GM19099 (cell line): ENCODE data around the gene CAMK2B.

ENCODE experiments used
- POLR2A ChIP-seq: IDR thresholded peaks from 3 replicates; pipeline ENCODE4 v1.6.1; 2011; ENCODE audit warnings: low read depth; ENCODE audit not compliant: insufficient read length; ENCODE audit errors: extremely low read depth

The CAMK2B gene

GRCh38 chr7:44279731-44280505 is 45.5 kb downstream of the CAMK2B start:
- no peak for TF ChIP-seq POLR2A

DNA sequence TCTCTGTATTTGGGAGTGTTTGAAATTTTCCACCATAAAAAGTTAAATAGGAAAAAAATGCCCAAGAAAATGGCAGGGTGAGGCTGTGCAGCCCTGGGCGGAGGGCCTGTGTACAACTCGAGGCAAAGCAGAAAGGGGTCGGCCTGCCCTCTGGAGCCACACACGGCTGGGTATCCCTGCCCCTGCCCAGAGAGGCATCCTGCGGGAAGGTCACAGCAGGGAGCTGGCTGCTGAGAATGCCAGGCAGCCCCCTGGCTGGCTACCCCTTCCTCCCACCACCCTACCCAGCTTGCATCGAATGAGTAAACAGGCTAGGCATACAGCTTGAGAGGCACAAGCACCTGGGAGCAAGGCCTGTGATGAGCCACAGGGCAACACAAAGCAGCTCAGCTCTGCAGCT is 46.1 kb downstream of the CAMK2B start:
- TF ChIP-seq POLR2A = no peak

GRCh38 chr7:44278451-44279161 is 46.8 kb downstream of the CAMK2B start:
- TF ChIP-seq POLR2A = no peak

DNA sequence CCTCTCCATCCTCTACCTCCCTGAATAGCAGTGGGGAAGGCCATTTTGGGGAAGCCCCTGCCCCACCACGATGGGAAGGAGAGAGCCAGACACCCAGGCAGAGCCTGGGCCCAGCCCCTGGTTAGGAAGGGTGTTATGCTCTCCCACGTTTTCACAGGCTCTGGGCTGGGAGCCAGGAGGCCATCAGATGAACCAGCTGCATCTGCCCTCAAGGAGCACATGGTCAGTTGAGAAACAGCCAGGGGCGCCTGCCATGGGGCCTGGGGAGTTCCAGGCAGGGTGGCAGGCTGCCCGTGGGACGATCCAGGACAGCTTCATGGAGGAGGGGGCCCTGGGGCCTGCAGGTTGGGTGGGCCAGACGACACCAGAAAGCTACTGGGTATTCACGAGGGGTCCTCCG is 47.5 kb downstream of the CAMK2B start:
- TF ChIP-seq POLR2A = no peak

DNA sequence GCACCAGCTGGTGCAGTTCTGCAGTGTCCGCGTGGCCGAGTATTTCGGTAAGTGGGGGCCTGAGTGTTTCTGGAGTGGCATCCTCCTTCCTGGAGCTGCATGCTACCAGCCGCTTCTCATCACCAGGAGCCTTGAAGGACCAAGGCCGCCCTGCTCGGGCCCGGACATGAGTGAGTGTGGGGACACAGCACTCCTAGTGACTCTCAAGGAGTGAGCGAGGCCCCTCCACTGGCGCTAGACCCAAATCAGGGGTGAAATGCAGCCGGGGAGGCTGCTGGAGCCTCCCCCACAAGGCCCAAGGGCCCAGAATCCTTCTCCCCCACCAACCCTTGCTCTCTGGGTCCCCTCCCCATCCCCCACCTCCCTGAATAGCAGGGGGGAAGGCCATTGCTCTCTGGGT is 48.0 kb downstream of the CAMK2B start:
- TF ChIP-seq POLR2A = no peak

GRCh38 chr7:44276571-44277221 is 48.7 kb downstream of the CAMK2B start:
- TF ChIP-seq POLR2A = no peak

DNA sequence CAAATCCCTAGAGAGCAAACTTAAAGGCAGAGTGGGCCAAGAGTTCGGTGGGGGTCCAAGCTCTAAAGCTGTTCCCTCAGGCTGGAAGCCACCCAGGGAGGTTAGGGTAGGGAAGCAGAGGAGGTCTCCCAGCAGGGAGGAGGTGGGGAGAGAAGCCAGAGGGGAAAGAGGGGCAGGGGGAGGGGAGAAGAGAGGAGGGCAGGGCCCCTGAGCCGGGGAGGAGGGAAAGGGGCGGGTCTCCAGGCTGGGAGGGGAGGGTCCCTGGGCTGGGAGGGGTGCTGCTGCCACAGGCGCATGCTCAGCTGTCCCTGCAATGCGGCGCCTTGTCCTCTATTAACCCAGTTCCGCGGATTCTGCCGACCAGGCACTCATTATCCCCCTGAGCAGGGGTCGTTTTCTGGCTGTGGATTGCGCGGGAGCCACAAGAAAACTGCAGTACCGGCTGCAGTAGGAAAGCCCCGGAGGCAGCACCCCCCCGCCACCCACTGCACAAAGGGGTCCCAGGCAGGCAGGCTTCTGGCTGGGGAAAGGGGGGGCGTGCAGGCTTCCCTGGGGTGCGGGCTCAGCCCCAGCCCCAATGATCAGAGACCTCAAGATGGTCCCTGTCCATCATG is 49.3 kb downstream of the CAMK2B start:
- TF ChIP-seq POLR2A = no peak

DNA sequence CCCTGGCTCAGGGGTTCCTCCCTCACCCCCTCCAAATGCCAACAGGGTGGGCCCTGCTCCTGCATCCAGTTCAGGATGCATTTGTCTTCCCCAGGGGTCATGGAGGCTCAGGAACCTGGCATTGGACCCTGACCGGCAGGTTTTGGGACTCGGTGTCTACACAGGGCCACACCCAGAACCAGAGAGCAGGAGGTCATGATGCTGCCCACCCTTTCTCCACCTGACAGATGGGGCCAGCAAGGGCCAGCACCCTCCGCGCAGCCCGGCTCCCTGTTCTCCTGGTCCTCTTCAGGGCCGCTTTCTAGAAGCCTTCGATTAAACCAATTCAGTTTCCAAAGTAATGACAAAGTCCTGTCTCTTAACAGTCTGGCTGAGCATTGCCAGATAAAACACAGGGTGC is 50.2 kb downstream of the CAMK2B start:
- no peak for TF ChIP-seq POLR2A

DNA sequence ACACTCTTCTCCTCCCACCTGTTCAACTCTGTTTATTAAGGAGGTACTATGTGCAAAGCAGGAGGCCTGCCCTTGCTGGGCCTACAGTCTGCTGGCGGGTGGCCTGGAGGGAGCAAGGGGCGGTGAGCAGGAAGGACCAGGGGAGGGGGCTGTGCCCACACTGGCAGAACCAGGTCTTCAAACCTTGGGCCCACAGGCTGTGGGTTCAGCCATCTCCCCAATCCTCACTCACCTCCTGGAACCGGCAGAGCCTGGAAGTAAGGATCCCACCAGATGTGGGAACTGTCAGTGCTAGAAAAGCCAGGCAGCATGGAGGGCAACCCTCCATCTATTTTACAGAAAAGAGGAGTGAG is 50.8 kb downstream of the CAMK2B start:
- TF ChIP-seq POLR2A = no peak

GRCh38 chr7:44273681-44274622 is 51.4 kb downstream of the CAMK2B start:
- no peak for TF ChIP-seq POLR2A

DNA sequence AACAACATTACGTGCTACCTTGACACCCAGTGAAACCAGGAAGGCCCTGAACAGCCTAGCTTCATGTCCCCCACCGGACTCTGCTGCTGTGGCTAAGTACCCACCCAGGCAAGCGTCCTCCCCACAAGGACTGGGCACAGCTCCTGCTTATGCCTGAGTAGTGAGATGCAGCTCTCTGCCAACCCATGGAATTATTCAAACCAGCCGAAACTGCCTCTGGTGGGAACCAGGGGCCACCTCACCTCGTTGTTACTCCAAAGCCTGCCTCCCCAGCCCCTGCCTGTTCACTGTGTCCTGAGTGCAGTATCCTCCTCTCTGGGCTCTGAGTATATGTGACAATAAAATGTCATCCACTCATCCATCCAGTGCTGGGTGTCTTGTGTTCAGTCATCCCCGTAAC is 52.4 kb downstream of the CAMK2B start:
- no peak for TF ChIP-seq POLR2A

- TF ChIP-seq POLR2A = no peak
These were observed 52.9 kb downstream of the CAMK2B start for GRCh38 chr7:44272456-44272855.

DNA sequence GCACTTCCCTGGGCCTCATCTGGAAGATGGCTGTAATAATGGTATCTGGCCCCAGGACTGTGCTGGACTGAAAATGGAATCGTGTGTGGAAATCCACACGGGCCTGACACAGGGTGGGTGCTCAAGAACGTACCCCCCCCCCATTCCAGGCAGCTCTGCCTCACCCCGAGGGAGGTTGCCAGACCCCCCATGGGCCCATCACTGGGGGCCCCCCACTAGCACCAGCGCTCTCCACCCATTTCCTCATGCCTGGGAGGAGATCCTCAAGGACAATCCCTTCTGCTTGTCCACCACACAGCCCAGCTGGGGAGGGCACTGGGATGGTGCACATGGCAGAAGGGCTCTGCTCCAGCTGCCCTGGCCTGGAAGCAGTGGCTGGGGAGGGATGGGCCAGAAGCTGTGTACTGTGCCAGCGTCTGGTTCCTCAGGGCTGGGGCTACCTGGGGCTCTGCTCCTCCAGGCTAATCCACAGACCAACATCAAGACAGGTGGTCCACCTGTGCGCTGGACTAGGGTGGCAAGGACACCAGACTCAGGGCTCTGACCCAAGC is 55.4 kb downstream of the CAMK2B start:
- no peak for TF ChIP-seq POLR2A

- TF ChIP-seq POLR2A = no peak
These were observed 56.0 kb downstream of the CAMK2B start for GRCh38 chr7:44269417-44269816.

DNA sequence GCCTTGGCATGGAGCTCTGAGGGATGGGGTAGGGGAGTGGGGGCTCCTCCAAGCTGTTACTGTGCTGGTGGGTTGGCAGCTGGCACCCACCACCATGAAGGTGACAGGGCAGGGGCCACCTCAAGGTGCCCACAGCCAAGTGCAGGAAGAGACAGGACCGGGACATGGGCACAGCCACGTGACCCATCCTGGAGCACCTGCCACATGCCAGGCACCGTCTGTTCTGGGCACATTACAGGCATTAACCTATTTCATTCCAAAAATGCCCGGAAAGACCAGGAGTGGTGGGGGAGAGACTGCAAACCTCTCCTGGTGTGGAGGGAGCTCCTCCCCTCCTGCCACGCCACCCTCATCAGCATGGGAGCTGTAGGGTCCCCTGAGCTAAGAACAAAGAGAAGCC is 56.7 kb downstream of the CAMK2B start:
- no peak for TF ChIP-seq POLR2A
